Thyroid gland (tissue), 4 donors: ENCODE results near the gene STAG1.
"Not testable (repeated sequence)": the region's sequence is repeated elsewhere in the genome, so short reads cannot be mapped to it uniquely, and the experiment has no call there.

ENCODE experiments used
- POLR2A ChIP-seq, 2 donors: fragments of 450-650 bp; IDR thresholded peaks; one replicate each; pipeline ENCODE4 v1.6.1; 2017; ENCODE audit warnings: antibody characterized with exemption in 2 of 2, mild to moderate bottlenecking in 2 of 2, moderate library complexity in 1 of 2
- TF ChIP-seq, protein P1 (sequence below), 6 experiments: fragments of 200-600 bp in 3 of 6; fragments of 450-650 bp in 3 of 6; sonication (generic) in 3 of 6; IDR thresholded peaks; one replicate each; pipeline ENCODE4 v1.5.1; 2016 to 2019; ENCODE audit warnings: antibody characterized with exemption in 6 of 6, mild to moderate bottlenecking in 2 of 6, inconsistent platforms in 1 of 6, moderate library complexity in 1 of 6

DNA sequence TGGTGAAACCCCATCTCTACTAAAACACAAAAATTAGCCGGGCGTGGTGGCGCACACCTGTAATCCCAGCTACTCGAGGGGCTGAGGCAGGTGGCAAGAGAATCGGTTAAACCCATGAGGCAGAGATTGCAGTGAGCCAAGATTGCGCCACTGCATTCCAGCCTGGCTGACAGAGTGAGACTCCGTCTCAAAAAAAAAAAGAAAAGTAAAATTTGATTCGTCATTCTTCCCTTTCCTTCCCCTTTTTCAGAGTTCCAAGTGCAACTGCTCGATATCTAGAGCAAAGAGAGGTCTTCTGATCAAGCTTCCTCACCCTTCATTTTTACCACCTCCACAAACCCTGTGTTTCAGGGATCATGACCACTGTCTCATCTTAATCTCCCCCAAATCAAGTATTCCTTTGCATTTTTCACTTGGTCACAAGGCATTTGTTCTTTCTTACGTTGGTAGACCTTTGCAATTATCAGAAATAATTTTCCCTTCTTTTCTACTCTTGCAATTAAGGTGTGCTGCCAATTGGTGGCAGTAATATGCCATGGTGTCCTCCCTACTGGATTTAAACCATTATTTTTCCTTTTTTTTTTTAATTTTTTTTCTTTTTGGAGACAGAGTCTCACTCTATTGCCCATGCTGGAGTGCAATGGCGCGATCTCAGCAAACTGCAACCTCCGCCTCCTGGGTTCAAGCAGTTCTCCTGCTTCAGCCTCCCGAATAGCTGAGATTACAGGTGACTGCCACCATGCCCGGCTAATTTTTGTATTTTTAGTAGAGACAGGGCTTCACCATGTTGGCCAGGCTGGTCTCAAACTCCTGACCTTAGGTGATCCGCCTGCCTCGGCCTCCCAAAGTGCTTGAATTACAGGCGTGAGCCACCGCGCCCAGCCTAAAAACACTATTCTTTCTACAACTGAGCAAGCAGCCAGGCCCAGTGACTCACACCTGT is 6.3 kb upstream of the STAG1 start:
- TF ChIP-seq, protein P1, sequence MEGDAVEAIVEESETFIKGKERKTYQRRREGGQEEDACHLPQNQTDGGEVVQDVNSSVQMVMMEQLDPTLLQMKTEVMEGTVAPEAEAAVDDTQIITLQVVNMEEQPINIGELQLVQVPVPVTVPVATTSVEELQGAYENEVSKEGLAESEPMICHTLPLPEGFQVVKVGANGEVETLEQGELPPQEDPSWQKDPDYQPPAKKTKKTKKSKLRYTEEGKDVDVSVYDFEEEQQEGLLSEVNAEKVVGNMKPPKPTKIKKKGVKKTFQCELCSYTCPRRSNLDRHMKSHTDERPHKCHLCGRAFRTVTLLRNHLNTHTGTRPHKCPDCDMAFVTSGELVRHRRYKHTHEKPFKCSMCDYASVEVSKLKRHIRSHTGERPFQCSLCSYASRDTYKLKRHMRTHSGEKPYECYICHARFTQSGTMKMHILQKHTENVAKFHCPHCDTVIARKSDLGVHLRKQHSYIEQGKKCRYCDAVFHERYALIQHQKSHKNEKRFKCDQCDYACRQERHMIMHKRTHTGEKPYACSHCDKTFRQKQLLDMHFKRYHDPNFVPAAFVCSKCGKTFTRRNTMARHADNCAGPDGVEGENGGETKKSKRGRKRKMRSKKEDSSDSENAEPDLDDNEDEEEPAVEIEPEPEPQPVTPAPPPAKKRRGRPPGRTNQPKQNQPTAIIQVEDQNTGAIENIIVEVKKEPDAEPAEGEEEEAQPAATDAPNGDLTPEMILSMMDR (IDR thresholded peaks at IDR 0.05): peak in 3 of 6 experiments; percentile 9 to 49 (median 32)
- not testable (repeated sequence) for TF ChIP-seq POLR2A (IDR thresholded peaks at IDR 0.05)
